GM12873 (cell line): ENCODE measurements around the gene MAN2A2.

Experiments
- CTCF ChIP-seq: IDR thresholded peaks from 2 replicates; pipeline ENCODE4 v1.5.1; 2012; ENCODE audit warnings: low read depth, mild to moderate bottlenecking, moderate library complexity, low read length, control low read depth; ENCODE audit not compliant: insufficient read depth; ENCODE audit errors: missing control alignments

MAN2A2 gene

GRCh38 chr15:90882781-90883525, 20.1 kb upstream of the MAN2A2 start:
- TF ChIP-seq CTCF = no peak

GRCh38 chr15:90883526-90883975, 19.6 kb upstream of the MAN2A2 start:
- TF ChIP-seq CTCF = no peak

GRCh38 chr15:90883976-90884718, 19.0 kb upstream of the MAN2A2 start, which contains the start of gene FES:
Gene FES (plus strand): TSS chr15:90884504. CDS start chr15:90885046, 542 bp downstream.
- TF ChIP-seq CTCF = no peak

- no peak for TF ChIP-seq CTCF
These were observed 18.2 kb upstream of the MAN2A2 start for GRCh38 chr15:90884719-90885431.

GRCh38 chr15:90885432-90886290, 17.4 kb upstream of the MAN2A2 start:
- peak; percentile 98 for TF ChIP-seq CTCF

GRCh38 chr15:90886291-90886614, 16.8 kb upstream of the MAN2A2 start:
- TF ChIP-seq CTCF = no peak
